ENCODE measurements around the gene MAML3.
"Not testable (repeated sequence)": the region's sequence is repeated elsewhere in the genome, so short reads cannot be mapped to it uniquely, and the experiment has no call there.

Gene MAML3

DNA sequence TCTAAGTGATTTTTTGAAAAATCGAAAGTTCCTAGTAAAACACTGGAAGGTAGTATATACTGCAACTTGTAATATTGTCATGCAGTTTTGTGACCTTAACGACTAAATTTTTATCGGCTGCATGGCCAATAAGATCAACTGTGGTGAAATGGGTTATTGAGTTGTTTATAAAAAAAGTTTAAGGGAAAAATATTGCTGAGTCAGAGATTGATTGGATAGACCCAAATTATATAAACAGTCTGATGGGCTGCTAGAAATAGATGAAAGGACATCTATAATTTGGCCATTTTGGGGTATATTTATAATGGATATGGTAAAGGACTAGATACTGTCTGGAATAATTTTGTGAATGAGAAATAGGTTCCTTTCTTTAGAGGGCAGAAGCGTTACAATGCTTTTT lies 432.2 kb downstream of the MAML3 start:
- no peak overlapping the region for H3K4me3 Mint-ChIP-seq
- no peaks in the 10 kb centered on the region for H3K4me1 Mint-ChIP-seq
- H3K27me3 Mint-ChIP-seq = no peaks in the 10 kb centered on the region
- ATAC-seq (no peak), DNase-seq (no peak)
- H3K27ac Mint-ChIP-seq = no peak overlapping the region
- no peaks in the 10 kb centered on the region for H3K9me3 Mint-ChIP-seq

DNA sequence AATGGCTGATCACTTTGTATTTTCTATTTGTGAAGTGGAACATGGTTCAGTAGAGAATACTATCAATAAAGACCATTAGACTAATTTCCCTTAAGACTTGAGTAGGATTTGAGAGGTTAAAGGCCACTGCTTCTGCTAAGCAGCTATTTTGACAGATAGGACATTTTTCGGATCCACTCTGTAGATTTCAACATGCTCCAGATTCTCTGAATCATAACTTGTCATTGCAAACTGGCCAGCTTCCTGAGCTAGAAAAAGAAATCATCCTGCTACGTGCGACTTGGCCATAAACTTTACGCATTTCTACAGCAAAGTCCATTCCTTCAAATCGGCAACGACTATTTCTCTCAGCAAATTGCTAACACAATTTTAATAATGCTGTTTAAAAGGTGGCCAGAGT lies 433.2 kb downstream of the MAML3 start:
- Mint-ChIP-seq H3K27me3 (no peaks in the 10 kb centered on the region), H3K27ac (no peak overlapping the region), H3K4me3 (no peak overlapping the region), H3K4me1 (no peaks in the 10 kb centered on the region), H3K9me3 (no peaks in the 10 kb centered on the region)
- DNase-seq (no peak), ATAC-seq (no peak)

DNA sequence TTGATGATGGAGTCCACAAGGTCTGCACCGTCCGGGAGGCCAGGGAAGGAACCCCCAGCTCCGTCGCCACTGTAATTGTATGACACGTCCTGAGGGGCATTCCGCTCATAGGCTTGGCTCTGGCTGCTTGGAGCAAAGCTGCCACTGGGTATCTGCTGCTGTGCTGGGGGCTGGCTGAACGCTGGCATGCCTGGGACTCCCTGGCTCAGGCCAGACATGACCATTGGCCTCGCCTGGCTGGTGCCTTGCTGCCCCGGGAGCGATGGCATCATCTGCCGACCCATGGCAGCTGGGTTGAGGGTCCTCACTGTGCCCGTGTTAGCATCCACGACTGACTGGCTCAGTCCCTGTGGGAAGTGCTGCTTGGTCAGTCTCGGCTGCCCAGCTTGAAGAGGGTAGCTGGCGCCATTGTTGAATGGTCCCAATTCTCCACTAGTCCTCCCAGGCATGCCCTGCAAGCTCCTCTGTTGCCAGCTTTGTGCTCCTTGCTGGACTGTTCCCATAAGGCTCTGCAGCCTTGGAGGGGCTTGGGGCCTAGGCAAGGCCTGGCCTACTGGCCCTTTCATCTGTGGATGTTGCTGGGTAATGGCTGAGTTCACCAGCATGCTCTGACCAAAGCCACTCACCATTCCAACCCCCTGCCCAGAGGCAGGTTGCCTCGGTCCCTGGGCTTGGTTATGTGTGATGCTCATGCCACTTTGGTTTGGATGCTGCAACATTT lies 434.4 kb downstream of the MAML3 start:
- ATAC-seq (no peak), DNase-seq (no peak)
- Mint-ChIP-seq H3K4me3 (no peak overlapping the region), H3K27me3 (no peaks in the 10 kb centered on the region), H3K4me1 (no peaks in the 10 kb centered on the region), H3K9me3 (no peaks in the 10 kb centered on the region), H3K27ac (no peak overlapping the region)

DNA sequence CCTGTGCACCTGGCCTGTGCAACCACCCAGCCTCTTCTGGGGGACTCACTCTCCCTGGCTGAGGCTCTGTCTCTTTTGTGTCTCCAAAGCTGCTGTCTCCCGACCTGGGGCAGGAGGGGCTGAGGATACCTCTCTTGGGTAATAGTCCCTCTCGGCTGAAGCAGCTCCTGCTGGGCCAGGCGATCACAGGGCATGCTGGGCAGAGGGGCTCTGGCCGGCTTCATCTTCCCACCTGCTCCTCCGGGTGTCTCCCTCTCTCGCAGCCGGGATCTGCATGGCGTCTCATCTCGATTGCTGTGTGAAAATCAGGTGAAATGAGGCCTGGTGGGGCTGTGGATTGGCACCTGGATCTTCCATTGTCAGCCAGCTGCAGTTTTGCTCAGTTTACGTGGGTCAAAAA lies 435.2 kb downstream of the MAML3 start:
- Mint-ChIP-seq H3K27me3 (no peaks in the 10 kb centered on the region), H3K27ac (no peak overlapping the region), H3K9me3 (no peaks in the 10 kb centered on the region), H3K4me1 (no peaks in the 10 kb centered on the region), H3K4me3 (no peak overlapping the region)
- no peak for ATAC-seq
- no peak for DNase-seq

DNA sequence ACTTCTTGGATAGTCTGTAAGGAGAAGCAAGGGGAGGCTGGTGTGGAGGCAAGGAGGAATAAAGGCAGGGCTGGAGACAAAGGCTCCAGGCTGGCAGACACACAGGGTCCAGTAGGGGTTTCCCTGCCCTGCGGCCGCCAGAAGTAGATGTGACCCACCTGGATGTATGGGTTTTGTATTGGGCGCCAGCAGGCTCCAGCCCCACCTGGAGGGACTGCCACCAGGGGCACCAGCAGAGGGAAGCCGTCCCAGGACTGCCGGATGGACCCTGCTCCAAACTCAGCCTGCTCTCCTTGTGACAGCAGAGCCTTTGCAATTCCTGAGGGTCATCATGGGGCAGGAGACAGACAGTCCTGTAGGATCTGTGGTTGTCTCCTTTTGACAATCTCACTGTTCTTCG lies 435.6 kb downstream of the MAML3 start:
- no peaks in the 10 kb centered on the region for H3K9me3 Mint-ChIP-seq
- no peak overlapping the region for H3K27ac Mint-ChIP-seq

DNA sequence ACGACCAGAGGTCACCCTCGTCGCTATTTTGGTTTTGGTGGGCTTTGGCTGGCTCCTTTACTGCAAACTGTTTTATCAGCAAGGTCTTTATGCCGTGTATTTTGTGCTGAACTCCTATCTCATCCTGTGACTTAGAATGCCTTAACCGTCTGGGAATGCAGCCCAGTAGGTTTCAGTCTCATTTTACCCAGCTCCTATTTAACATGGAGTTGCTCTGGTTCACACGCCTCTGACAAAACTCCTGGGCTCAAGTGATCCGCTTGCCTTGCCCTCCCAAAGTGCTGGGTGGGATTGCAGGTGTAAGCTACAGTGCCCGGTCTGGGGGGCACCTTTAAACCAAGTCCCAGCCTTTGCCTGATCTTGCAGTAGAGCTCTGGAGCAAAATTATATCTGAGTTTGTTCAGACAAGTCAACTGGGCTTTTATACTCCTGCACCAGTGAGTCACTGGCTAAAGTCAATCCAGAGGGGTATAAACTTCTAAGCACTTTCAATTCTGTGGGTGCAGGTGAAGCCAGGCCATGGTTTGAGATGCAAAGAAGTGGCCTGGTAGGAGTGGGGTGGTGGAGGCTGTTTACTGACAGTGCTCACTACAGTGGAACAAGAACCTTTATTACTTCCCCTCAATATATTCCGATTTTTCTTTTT lies 438.1 kb downstream of the MAML3 start:
- H3K4me1 Mint-ChIP-seq = no peaks in the 10 kb centered on the region
- H3K27me3 Mint-ChIP-seq = no peaks in the 10 kb centered on the region
- H3K27ac Mint-ChIP-seq = peak overlapping the region in 1 of 2 donors; percentile 69
- no peak overlapping the region for H3K4me3 Mint-ChIP-seq
- no peaks in the 10 kb centered on the region for H3K9me3 Mint-ChIP-seq
- ATAC-seq = no peak
- DNase-seq = no peak

More for the DNA sequence above, 435.6 kb downstream of the MAML3 start:
- Mint-ChIP-seq H3K4me3 (no peak overlapping the region), H3K4me1 (no peaks in the 10 kb centered on the region), H3K27me3 (no peaks in the 10 kb centered on the region)
- ATAC-seq (no peak), DNase-seq (no peak)

DNA sequence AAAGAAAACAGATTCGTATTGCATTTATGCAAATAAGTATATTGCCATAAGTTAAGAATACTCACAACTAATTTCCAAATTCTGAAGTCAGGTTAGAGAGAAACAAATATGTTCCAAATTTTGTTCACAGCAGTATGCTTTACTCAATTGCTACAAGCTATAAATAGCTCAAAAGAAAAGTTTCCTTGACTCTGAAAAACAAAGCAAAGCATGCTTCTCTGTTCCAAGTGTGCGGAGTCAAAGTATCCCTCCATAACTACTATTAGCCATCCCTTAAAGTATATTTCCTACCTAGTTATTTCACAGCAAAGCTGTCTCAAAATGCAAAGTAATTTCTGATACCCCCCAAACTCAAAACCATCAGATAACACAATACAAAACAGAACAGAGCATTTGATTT lies 441.1 kb downstream of the MAML3 start:
- DNase-seq (no peak), ATAC-seq (no peak)
- H3K4me3 Mint-ChIP-seq = no peak overlapping the region
- no peaks in the 10 kb centered on the region for H3K9me3 Mint-ChIP-seq
- no peak overlapping the region for H3K27ac Mint-ChIP-seq
- H3K4me1 Mint-ChIP-seq = no peaks in the 10 kb centered on the region
- no peaks in the 10 kb centered on the region for H3K27me3 Mint-ChIP-seq

DNA sequence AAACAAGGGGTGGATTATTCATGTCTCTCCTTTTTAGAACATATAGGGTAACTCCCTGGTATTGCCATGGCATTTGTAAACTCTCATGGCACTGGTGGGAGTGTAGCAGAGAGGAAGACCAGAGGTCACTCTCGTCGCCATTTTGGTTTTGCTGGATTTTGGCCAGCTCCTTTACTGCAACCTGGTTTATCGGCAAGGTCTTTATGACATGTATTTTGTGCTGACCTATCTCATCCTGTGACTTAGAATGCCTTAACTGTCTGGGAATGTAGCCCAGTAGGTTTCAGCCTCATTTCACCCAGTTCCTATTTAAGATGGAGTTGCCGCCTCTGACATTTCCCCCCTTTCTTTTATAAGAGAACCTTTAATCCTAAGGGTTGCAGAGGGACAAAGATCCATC lies 442.5 kb downstream of the MAML3 start:
- no peak overlapping the region for H3K27ac Mint-ChIP-seq
- no peaks in the 10 kb centered on the region for H3K9me3 Mint-ChIP-seq
- H3K4me1 Mint-ChIP-seq = no peaks in the 10 kb centered on the region
- no peak for DNase-seq
- H3K27me3 Mint-ChIP-seq = no peaks in the 10 kb centered on the region
- H3K4me3 Mint-ChIP-seq = no peak overlapping the region
- ATAC-seq = no peak

DNA sequence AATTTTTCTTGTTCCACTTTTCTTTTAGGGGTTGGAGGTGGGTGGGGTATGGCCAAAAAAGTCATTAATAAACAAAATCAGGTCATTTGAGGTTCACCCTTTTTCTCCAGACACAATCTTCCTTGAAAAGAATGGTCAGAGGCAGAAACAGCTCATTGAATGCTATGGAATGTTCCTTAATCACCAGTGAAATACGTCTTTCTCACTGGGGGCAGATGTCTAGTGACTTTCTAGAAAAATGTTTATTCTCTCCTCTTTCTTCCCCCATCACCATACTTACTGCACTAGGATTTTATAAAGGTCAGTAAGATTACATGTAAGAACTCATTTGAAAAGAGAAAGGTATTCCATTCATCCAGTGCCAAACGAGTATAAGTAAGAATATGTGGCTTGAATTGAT lies 443.9 kb downstream of the MAML3 start:
- ATAC-seq (no peak), DNase-seq (no peak)
- Mint-ChIP-seq H3K4me1 (no peaks in the 10 kb centered on the region), H3K4me3 (no peak overlapping the region), H3K27ac (no peak overlapping the region), H3K9me3 (no peaks in the 10 kb centered on the region), H3K27me3 (no peaks in the 10 kb centered on the region)

DNA sequence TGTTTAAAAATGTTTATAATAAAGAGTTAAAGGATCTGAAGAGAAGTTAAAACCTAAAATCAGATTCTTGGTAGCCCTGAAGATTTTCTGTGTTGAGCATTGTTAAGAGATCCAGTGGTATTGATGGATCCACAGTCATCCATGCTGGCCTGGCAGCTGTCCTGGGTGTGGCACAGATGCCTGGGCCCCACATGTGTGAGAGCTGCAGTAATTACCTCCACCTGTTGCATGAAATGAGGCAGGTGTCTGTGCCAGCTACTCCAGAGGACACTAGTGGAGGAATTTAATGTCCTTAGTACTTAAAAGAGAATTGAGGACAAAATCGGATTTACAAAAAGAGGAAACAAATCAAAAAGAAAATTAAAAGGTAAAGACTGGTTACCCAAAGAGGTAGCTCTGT lies 444.3 kb downstream of the MAML3 start:
- Mint-ChIP-seq H3K27me3 (no peaks in the 10 kb centered on the region), H3K4me1 (no peaks in the 10 kb centered on the region), H3K9me3 (no peaks in the 10 kb centered on the region), H3K4me3 (no peak overlapping the region), H3K27ac (no peak overlapping the region)
- ATAC-seq = no peak
- no peak for DNase-seq

DNA sequence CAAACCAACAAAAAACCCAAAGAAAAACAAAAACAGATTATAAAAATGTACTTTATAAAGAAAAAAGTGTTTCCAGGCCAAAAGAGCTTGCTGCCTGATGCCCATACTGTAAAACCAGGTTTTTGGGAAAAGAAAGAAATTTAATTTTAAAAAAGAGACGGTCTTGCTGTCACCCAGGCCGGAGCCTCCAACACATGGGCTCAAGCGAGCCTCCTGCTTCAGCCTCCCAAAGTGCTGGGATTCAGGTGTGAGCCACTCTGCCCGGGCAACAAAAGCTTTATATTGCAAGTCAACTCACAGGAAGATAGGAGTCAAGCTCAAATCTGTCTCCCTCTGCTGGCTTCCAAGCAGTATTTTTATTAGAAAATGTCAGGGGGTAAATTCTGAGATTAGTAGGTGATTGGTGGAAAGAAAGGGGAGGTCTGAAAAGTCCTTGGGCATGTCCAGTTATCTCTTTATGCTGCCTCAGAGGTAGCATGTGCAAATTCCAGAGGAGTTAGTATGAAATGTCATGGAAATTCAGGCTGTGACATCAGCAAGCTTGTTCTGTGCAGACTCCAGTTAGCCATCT lies 449.0 kb downstream of the MAML3 start:
- Mint-ChIP-seq H3K27me3 (no peaks in the 10 kb centered on the region), H3K9me3 (no peaks in the 10 kb centered on the region)

DNA sequence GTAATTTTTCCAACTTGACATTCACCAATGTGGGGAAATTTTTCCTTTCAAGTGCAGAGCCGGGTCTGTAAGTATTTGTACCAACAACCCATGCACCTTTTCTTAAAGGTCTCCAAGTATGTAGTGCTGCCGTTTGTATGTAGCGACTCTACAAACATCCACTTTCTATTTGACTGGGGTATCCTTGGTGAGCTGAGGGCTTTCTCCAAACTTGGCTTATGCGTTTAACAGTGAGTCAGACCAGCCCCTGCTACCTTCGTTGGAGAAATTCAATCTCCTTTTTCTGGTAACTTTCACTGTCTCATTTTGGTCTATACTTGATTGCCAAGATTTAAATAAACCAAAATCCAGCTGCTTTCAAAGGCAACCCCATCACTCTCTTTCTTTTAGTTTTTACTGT lies 453.4 kb downstream of the MAML3 start:
- ATAC-seq = no peak
- Mint-ChIP-seq H3K27ac (no peak overlapping the region), H3K4me3 (no peak overlapping the region)

More for the DNA sequence above, 449.0 kb downstream of the MAML3 start:
- ATAC-seq (no peak), DNase-seq (no peak)
- Mint-ChIP-seq H3K4me1 (no peaks in the 10 kb centered on the region), H3K27ac (peak overlapping the region in 1 of 2 donors; percentile 43), H3K4me3 (no peak overlapping the region)

DNA sequence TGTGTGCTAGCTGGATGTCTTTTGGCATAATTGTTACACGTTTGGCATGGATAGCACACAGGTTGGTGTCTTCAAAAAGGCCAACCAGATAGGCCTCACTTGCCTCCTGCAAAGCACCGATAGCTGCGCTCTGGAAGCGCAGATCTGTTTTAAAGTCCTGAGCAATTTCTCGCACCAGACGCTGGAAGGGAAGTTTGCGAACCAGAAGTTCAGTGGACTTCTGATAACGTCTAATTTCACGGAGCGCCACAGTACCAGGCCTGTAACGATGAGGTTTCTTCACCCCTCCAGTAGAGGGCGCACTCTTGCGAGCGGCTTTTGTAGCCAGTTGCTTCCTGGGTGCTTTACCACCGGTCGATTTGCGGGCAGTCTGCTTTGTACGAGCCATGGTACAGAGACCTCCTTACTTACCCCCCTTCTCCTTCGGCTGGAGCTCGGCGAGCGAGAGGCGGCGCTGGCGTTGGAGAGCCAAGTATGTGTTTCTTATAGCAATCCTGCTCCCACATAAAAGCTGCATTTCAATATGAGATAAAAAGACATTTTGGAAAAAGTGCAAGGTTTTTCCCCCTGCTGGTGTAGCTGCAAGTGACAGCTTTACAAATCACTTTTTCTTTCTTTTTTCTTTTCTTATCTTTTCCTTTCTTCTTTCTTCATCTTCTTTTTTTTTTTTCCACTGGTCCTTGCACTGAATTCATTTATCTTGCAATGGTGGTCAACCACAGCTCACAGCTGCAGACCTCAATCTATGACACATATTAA lies 455.6 kb downstream of the MAML3 start:
- not testable (repeated sequence) for H3K27me3 Mint-ChIP-seq, ATAC-seq, H3K9me3 Mint-ChIP-seq, H3K4me3 Mint-ChIP-seq, H3K4me1 Mint-ChIP-seq, DNase-seq
- peak overlapping the region in 1 of 2 donors; percentile 77 for H3K27ac Mint-ChIP-seq

More for the DNA sequence above, 453.4 kb downstream of the MAML3 start:
- H3K27me3 Mint-ChIP-seq = no peaks in the 10 kb centered on the region
- H3K4me1 Mint-ChIP-seq = no peaks in the 10 kb centered on the region
- peaks cover 0 to 5% of the 10 kb centered on the region in 2 donors for H3K9me3 Mint-ChIP-seq
- no peak for DNase-seq

DNA sequence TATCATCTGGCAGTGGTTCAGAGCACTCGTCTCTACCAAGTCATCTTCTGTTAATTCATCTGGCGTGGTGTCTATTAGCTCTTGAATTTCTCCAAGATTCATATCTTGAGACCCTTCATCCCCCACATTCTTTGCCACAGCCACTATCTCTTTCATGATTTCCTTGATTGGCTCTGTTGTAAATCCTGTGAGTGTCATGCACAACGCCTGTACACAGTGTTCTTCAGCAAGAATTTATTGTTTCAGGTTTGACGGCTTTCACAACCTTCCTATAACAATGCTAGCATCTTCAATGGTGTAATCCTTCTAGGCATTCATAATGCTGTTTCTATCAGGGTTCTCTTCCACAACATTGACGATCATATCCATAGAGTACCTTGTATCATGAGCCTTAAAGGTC lies 457.5 kb downstream of the MAML3 start:
- Mint-ChIP-seq H3K4me3 (no peak overlapping the region), H3K27ac (no peak overlapping the region), H3K4me1 (no peaks in the 10 kb centered on the region), H3K9me3 (peaks cover 0 to 5% of the 10 kb centered on the region in 2 donors), H3K27me3 (no peaks in the 10 kb centered on the region)
- no peak for DNase-seq
- no peak for ATAC-seq

DNA sequence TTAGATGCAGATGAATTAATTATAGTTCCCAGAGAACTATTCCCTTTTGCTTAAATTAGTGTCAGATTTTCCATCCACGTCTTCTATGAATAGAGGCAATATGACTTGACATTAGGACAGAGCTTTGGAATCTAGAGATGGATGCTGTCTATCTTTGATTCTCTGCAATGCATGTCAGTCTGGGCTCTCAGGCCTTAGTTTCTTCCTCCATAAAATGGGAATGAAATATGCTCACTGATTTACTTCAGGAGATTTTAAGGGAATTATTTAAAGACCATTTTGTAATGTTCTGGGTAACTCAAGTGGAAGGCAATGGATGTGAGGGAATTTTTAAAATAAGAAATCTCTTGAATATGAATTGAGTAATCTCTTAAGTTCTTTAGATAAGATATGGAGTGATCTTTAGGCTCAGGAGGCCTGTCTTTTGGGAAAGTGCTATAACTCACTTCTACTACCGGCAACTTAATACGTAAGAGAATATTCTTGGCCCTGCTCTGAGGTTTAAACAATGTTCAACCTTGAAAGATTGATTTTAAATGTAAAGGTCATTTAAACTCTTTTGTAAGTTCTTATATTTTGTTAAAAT lies 459.4 kb downstream of the MAML3 start:
- no peak for DNase-seq
- no peak overlapping the region for H3K4me3 Mint-ChIP-seq
- H3K27ac Mint-ChIP-seq = no peak overlapping the region
- no peak for ATAC-seq
- H3K4me1 Mint-ChIP-seq = no peaks in the 10 kb centered on the region
- no peaks in the 10 kb centered on the region for H3K27me3 Mint-ChIP-seq
- peaks cover 0 to 5% of the 10 kb centered on the region in 2 donors for H3K9me3 Mint-ChIP-seq

All from stimulated activated naive CD8-positive, alpha-beta T cell treated with anti-CD3 and anti-CD28 coated beads, Interleukin-15, amount 100 ng/mL, for 72 hours (primary cell).